ENCODE data around the gene ATXN1L.
"Not testable (repeated sequence)": the region's sequence is repeated elsewhere in the genome, so short reads cannot be mapped to it uniquely, and the experiment has no call there.

Gene ATXN1L

DNA sequence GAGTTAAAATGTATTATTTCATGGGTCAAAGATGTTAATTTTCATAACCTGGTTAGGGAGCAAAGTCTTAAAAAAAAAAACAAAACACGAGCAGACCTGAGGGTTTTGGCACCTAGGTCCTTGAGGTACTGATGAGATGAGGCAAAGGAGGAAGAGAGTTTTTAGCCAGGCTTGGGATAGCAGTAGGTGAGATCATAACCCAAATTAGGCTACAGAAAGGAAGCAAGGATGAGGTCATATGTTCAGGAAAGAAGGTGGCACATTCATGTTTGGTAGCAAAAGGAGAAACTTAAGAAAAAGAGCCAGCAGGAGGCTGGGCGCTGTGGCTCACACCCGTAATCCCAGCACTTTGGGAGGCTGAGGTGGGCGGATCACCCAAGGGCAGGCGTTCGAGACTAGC is 2.8 kb downstream of the ATXN1L start:
- in situ Hi-C loops (cut with MboI; ENCODE audit: low pct_unique_long_range_greater_than_20kb, low sequenced_read_pairs), result no loop called here
- DNase-seq, result no peak

DNA sequence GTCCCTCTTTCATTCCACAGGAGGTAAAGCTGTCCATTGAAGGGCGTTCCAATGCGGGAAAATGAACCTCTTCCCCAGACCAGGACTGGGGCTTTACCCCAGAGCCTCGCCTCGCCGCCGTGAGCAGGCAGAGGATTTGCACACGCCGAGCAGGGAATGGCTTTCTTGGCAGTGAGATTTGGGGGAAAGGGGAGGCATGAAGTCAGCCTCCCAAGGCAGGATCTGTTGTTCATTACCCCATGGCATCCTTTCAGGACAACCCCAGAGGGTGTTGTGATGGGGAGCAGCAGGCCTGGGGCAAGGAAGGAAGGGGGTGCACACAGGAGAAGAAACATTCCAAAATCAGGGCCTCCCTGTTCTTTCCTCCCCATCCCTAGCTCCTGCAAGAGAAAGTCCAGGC is 6.0 kb downstream of the ATXN1L start:
- in situ Hi-C loops (cut with MboI; ENCODE audit: low pct_unique_long_range_greater_than_20kb, low sequenced_read_pairs), result no loop called here
- DNase-seq, result no peak

GRCh38 chr16:71852158-71852557 is 6.4 kb downstream of the ATXN1L start:
- in situ Hi-C loops (cut with MboI; ENCODE audit: low pct_unique_long_range_greater_than_20kb, low sequenced_read_pairs), result no loop called here
- no peak for DNase-seq

DNA sequence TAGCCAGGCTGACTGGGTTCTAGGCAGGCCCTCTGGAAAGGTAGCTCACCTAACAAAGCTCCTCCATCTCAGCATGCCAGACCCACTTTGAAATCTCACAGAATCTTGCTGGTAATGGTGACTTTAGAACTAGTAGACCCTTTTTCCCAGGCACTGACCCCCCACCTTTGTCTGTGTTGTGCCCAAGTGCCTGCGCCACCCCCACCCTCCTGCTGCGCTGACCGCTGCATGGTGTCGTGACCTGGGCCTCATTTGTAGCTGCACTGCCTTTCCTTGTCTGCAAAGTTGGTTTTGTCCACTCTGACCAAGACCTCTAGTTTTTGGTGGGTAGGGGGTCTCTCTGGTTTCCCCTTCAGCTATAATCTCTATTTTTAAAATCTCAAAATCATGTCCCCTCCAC is 6.8 kb downstream of the ATXN1L start:
- DNase-seq, result no peak
- in situ Hi-C loops (cut with MboI; ENCODE audit: low pct_unique_long_range_greater_than_20kb, low sequenced_read_pairs), result no loop called here

- no peak for DNase-seq
- in situ Hi-C loops (cut with MboI; ENCODE audit: low pct_unique_long_range_greater_than_20kb, low sequenced_read_pairs), result no loop called here
Observed at GRCh38 chr16:71853413-71853812, 7.6 kb downstream of the ATXN1L start.

GRCh38 chr16:71854369-71854948 is 8.7 kb downstream of the ATXN1L start:
- DNase-seq, result no peak
- in situ Hi-C loops (cut with MboI; ENCODE audit: low pct_unique_long_range_greater_than_20kb, low sequenced_read_pairs), result no loop called here

DNA sequence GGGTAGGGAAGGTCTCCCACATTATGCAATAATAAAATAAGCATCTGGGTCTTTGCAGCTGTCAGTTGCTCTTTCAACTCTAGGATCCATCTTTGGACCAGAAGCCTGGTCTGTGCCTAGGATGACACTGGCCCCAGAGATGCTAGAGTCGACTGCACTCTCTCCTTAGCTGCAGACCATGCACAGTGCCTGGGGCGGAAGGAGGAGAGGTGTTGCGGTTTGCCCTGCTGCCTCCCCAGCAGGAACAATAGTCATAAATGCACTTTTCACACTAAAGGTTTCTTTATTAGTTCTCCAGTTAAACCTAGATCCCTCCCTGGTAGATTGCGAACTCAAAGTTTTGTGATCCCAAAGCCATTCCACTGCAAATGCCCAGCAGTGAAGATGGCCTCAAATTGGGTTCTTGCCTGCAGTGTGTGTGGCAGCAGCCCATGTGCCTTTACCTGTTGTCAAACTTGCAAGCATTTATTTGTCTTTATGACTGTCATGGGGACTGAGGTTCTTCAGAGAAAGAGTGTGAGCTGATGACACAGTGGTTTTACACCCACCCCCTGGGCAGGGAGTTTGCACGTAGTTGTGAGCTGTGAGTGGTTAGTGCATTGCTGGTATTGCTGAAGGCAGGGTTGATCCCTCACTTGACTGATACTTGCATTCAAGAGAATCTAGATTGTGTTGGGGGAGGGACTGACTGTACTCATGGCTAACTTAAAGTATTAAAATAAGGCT is 10.3 kb downstream of the ATXN1L start:
- no peak for DNase-seq
- in situ Hi-C loops (cut with MboI; ENCODE audit: low pct_unique_long_range_greater_than_20kb, low sequenced_read_pairs), result no loop called here

DNA sequence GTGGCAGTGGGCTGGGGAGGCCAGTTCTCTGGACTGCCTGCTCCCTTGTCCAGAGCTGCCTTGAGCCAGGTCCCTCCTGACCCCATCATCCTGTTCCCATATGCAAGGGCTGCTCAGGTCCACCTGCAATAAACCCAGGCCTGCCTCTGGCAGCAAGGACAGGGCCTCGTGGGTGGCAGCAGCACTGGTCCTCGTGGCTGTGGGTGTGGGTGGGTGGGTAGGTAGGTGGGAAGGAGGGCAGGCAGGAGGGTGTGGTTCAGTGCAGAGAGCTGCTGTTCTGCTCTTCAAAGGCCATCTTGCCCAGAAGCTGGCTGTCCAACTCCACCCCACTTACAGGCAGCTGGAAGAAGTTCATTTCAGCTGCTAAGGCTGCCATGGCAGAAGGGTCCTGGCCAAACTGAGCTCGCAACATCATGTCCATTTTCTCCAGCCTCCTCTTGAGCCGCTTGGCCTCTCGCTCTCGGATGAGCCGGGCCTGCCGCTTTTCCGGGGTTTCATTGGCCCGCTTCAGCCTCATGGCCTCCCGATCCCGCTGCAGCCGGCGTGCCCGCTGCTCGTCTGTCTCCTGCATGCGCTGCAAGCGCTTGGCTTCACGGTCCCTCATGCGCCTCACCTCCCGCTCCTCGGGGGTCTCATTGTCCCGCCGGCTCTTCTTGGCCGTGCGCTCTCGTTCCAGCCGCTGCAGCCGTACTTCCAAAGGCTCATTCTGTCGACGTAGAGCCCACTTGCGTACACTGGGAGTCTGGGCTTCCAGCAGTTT is 14.2 kb downstream of the ATXN1L start:
- in situ Hi-C loops (cut with MboI; ENCODE audit: low pct_unique_long_range_greater_than_20kb, low sequenced_read_pairs), result no loop called here

DNA sequence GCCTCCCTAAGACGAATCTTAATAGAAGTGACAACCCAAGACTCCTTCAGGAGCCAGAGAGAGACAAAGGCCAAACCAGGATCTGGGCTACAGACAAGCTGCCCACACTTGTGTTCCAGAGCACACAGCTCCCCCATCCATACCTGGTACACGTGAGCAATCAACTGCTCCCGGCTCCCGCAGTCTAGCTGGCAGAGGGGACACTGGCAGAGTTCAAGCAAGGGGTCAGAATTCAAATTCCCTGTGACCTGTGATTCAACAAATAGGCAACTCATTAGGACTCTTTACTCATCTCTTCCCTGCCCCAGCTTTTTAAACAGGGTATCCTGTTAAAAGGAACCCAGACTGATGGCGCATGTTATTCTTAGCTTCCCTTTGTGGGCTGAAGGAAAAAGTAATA is 18.2 kb downstream of the ATXN1L start:
- in situ Hi-C loops (cut with MboI; ENCODE audit: low pct_unique_long_range_greater_than_20kb, low sequenced_read_pairs), result no loop called here
- no peak for DNase-seq

More for the DNA sequence above, 14.2 kb downstream of the ATXN1L start:
- no peak for DNase-seq

GRCh38 chr16:71865173-71865863 is 19.5 kb downstream of the ATXN1L start:
- in situ Hi-C loops (cut with MboI; ENCODE audit: low pct_unique_long_range_greater_than_20kb, low sequenced_read_pairs), result no loop called here
- no peak for DNase-seq

DNA sequence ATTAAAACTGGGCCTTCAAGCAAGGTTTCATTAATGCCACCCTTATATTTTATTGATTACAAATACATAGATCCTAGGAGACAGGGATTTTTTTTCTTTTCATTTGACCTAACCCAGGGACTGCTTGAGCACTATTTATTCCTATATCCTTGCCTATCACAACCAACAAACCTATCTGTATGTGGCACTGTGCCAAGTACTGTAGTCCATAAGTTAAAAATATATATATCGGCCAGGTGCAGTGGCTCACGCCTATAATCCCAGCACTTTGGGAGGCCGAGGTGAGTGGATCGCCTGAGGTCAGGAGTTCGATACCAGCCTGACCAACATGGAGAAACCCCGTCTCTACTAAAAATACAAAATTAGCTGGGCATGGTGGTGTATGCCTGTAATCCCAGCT is 21.4 kb downstream of the ATXN1L start:
- DNase-seq, result not testable (repeated sequence)

GRCh38 chr16:71867939-71868338 is 22.2 kb downstream of the ATXN1L start:
- in situ Hi-C loops (cut with MboI; ENCODE audit: low pct_unique_long_range_greater_than_20kb, low sequenced_read_pairs), result no loop called here
- DNase-seq, result no peak

More for the DNA sequence above, 21.4 kb downstream of the ATXN1L start:
- in situ Hi-C loops (cut with MboI; ENCODE audit: low pct_unique_long_range_greater_than_20kb, low sequenced_read_pairs), result not testable (repeated sequence)

DNA sequence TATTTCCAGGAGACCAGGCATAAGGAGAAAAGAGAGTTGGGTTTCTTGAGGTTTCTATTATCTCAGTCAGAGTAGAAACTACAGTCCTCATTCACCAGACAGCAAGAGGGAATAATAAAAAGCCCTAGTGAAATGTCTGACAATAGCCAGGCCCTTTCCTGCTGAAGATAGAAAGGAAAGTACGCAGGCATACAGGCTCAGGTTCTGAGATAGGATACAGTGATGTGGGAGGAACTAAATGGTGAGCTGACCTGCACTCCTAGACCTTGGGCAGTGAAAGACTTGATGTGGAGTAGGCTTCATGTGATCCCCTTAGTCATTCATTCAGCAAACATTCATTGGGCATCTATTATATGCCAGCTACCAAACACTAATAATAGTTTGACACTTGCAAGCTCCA is 23.3 kb downstream of the ATXN1L start:
- in situ Hi-C loops (cut with MboI; ENCODE audit: low pct_unique_long_range_greater_than_20kb, low sequenced_read_pairs), result no loop called here
- no peak for DNase-seq

- in situ Hi-C loops (cut with MboI; ENCODE audit: low pct_unique_long_range_greater_than_20kb, low sequenced_read_pairs), result no loop called here
- DNase-seq, result no peak
Observed at GRCh38 chr16:71870818-71871217, 25.0 kb downstream of the ATXN1L start.

DNA sequence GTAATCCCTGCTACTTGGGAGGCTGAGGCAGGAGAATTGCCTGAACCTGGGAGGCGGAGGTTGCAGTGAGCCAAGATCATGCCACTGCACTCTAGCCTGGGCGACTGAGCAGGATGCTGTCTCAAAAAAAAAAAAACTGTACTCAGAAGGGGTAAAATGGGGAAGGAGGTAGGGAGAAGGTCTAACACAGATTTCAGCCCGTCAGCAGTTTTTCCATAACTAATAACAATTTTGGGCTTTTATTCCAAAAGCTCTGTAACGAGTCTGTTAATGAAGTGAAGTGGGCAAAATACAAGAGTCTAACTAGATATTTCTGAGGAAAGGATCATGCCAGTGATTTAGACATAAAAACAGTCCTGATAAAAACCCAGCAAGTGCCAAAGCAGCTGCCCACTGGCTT is 27.4 kb downstream of the ATXN1L start:
- in situ Hi-C loops (cut with MboI; ENCODE audit: low pct_unique_long_range_greater_than_20kb, low sequenced_read_pairs), result no loop called here
- no peak for DNase-seq

DNA sequence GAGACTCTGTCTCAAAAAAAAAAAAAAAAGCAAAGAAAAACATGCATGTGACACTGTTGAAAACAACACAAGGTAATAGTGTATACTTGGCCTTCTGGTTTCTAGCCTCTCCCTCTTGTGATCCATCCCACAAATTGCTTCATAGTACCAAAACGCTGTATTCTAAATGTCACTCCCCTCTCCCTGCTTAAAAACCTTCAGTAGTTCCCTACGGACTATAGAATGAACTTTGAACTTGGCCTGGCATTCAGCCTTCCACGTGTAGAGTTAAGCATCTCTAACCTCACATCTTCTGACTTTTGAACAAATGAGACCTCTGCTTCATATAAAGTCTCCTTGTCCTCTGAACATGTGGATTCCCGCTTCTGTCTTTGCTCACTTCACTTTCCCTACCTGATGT is 33.1 kb downstream of the ATXN1L start:
- in situ Hi-C loops (cut with MboI; ENCODE audit: low pct_unique_long_range_greater_than_20kb, low sequenced_read_pairs), result no loop called here
- DNase-seq, result no peak

DNA sequence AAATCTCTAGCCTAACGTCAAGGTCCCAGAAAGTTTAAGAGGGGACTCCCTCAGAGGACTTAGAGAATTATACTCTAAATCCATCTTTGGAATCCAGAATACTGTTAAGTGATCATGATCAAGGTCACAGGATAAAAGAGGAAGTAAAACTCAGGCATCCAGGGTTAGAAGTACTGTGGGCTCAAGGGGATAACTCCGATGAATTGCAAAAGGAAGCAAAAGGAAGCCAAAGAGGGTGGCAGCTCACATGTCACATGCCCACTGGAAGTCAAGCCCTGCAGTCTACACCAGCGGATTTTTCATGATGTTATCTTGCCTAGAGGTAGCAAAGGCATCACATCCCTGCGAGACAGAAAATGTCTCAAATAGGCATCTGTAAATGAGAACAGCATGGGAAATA is 34.4 kb downstream of the ATXN1L start:
- in situ Hi-C loops (cut with MboI; ENCODE audit: low pct_unique_long_range_greater_than_20kb, low sequenced_read_pairs), result no loop called here
- peak; percentile 77 for DNase-seq

- peak; percentile 85 for DNase-seq
- in situ Hi-C loops (cut with MboI; ENCODE audit: low pct_unique_long_range_greater_than_20kb, low sequenced_read_pairs), result no loop called here
Observed at GRCh38 chr16:71882505-71883167, 36.9 kb downstream of the ATXN1L start.

DNA sequence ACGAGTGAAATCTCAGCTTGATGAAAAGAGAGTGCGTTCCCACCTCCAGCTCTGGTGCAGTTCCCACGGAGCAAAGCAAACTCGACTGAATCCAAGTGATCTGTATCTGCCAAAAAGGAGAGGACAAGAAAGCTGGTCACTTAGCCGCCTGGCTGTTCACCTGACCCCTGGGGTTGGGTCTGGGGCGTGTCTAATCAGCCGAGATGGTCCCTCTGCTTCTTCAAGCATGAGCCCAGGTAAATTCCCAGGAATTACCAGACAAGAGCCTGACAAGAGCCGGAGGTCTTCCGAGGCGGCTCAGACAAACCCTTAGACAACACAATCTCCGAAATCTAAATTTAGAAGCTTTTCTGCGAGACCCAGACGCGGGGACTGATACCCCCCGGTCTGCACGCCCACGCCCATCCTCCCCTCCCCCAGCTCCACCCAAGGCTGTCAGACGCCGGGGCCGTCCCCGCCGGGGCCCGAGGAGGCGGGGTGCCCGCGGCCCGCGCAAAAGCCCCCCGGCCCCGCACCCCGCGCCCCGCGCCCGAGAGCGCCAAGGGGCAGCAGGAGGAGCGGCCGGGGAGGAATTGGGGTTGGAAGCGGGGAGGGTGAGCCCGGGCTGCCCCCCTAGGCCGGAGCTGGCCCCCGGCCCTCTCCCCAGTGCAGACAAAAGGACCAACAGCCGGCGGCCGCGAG is 37.5 kb downstream of the ATXN1L start:
- peak; percentile 37 for DNase-seq

More for the DNA sequence above, 37.5 kb downstream of the ATXN1L start:
- in situ Hi-C loops (cut with MboI; ENCODE audit: low pct_unique_long_range_greater_than_20kb, low sequenced_read_pairs), result no loop called here
